Endothelial cell of umbilical vein (primary cell): ENCODE measurements around the gene TUFM.

Source experiments
- EZH2 ChIP-seq: IDR thresholded peaks from 2 replicates; pipeline ENCODE4 v1.6.1; 2012; ENCODE audit warnings: borderline replicate concordance, low read depth, mild to moderate bottlenecking, moderate library complexity, low read length, inconsistent platforms; ENCODE audit not compliant: severe bottlenecking
- FOS ChIP-seq: IDR thresholded peaks from 2 replicates; pipeline ENCODE4 v1.6.1; 2011; ENCODE audit warnings: mild to moderate bottlenecking, low read length, moderate library complexity, borderline replicate concordance; ENCODE audit not compliant: insufficient read depth
- JUN ChIP-seq: IDR thresholded peaks from 2 replicates; pipeline ENCODE4 v1.6.1; 2011; ENCODE audit warnings: borderline replicate concordance, low read depth; ENCODE audit not compliant: insufficient read length, insufficient read depth
- POLR2A ChIP-seq: IDR thresholded peaks from 2 replicates; pipeline ENCODE4 v1.6.1; 2012; ENCODE audit warnings: low read depth, mild to moderate bottlenecking, control low read depth, low read length
- POLR2AphosphoS5 ChIP-seq: IDR thresholded peaks from 2 replicates; pipeline ENCODE4 v1.6.1; 2012; ENCODE audit warnings: low read depth, mild to moderate bottlenecking, control low read depth, low read length, moderate library complexity; ENCODE audit not compliant: insufficient read depth
- TF ChIP-seq, protein P1 (sequence below), 2 donors: IDR thresholded peaks; 1 replicate in 1 of 2; 2 replicates in 1 of 2; pipeline ENCODE4 v1.5.1; 2011; ENCODE audit warnings: low read length in 2 of 2, mild to moderate bottlenecking in 2 of 2, moderate library complexity in 2 of 2, control low read depth in 1 of 2, inconsistent platforms in 1 of 2, low read depth in 1 of 2; ENCODE audit not compliant: insufficient read depth in 1 of 2; ENCODE audit errors: extremely low read depth in 1 of 2

DNA sequence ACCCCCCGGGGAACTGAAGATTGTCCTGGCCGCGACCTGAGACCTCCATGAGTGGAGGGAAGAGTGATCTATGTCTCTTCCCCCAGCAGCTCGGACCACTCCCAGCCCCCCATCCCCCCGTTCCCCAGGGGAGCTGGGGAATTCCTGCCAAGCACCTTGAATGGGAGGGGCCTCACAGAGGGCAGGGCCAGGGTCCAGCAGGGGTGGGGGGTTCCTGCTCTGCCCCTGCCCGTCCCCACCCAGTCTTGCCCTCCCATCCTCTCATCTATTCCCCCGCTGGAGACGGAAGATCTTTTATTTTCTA, 9.4 kb downstream of the TUFM start:
- TF ChIP-seq, protein P1, sequence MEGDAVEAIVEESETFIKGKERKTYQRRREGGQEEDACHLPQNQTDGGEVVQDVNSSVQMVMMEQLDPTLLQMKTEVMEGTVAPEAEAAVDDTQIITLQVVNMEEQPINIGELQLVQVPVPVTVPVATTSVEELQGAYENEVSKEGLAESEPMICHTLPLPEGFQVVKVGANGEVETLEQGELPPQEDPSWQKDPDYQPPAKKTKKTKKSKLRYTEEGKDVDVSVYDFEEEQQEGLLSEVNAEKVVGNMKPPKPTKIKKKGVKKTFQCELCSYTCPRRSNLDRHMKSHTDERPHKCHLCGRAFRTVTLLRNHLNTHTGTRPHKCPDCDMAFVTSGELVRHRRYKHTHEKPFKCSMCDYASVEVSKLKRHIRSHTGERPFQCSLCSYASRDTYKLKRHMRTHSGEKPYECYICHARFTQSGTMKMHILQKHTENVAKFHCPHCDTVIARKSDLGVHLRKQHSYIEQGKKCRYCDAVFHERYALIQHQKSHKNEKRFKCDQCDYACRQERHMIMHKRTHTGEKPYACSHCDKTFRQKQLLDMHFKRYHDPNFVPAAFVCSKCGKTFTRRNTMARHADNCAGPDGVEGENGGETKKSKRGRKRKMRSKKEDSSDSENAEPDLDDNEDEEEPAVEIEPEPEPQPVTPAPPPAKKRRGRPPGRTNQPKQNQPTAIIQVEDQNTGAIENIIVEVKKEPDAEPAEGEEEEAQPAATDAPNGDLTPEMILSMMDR (IDR thresholded peaks at IDR 0.05; ENCODE audit: extremely low read depth in 1 of 2, insufficient read depth in 1 of 2, low read depth in 1 of 2, low read length in 2 of 2): no peak
- TF ChIP-seq POLR2AphosphoS5 (no peak), POLR2A (no peak), EZH2 (no peak), FOS (no peak), JUN (no peak)
